ENCODE data around the gene CCDC171.

Gene CCDC171

GRCh38 chr9:15901572-15901971 lies 348.7 kb downstream of the CCDC171 start:
- no peak for DNase-seq

- DNase-seq, result no peak
Observed at GRCh38 chr9:15909297-15909696, 356.5 kb downstream of the CCDC171 start.

GRCh38 chr9:15915711-15916110 lies 362.9 kb downstream of the CCDC171 start:
- DNase-seq, result no peak

GRCh38 chr9:15927161-15927560 lies 374.3 kb downstream of the CCDC171 start:
- DNase-seq, result no peak

- no peak for DNase-seq
Observed at GRCh38 chr9:15935661-15936305, 382.9 kb downstream of the CCDC171 start.

- DNase-seq, result no peak
Observed at GRCh38 chr9:15936306-15936921, 383.6 kb downstream of the CCDC171 start.

- DNase-seq, result no peak
Observed at GRCh38 chr9:15942831-15943424, 390.1 kb downstream of the CCDC171 start.

- DNase-seq, result no peak
Observed at GRCh38 chr9:15944341-15944740, 391.5 kb downstream of the CCDC171 start.

- no peak for DNase-seq
Observed at GRCh38 chr9:15959663-15960062, 406.8 kb downstream of the CCDC171 start.

- no peak for DNase-seq
Observed at GRCh38 chr9:15961217-15961616, 408.4 kb downstream of the CCDC171 start.

GRCh38 chr9:15965246-15965745 lies 412.5 kb downstream of the CCDC171 start:
- DNase-seq, result no peak

GRCh38 chr9:15966471-15966870 lies 413.6 kb downstream of the CCDC171 start:
- DNase-seq, result no peak

- no peak for DNase-seq
Observed at GRCh38 chr9:15967068-15967467, 414.2 kb downstream of the CCDC171 start.

GRCh38 chr9:15972760-15973159 lies 419.9 kb downstream of the CCDC171 start:
- no peak for DNase-seq

GRCh38 chr9:15975101-15975778 lies 422.4 kb downstream of the CCDC171 start:
- no peak for DNase-seq

- no peak for DNase-seq
Observed at GRCh38 chr9:15977438-15977837, 424.6 kb downstream of the CCDC171 start.

- peak; percentile 68 for DNase-seq
Observed at GRCh38 chr9:15982182-15982581, 429.3 kb downstream of the CCDC171 start.

- DNase-seq, result peak; percentile 90
Observed at GRCh38 chr9:15999422-16000339, 446.8 kb downstream of the CCDC171 start.

GRCh38 chr9:16000811-16001210 lies 448.0 kb downstream of the CCDC171 start:
- DNase-seq, result no peak

GRCh38 chr9:16001856-16002255 lies 449.0 kb downstream of the CCDC171 start:
- no peak for DNase-seq

GRCh38 chr9:16002816-16003215 lies 450.0 kb downstream of the CCDC171 start:
- no peak for DNase-seq

- no peak for DNase-seq
Observed at GRCh38 chr9:16003785-16004184, 450.9 kb downstream of the CCDC171 start.

GRCh38 chr9:16004613-16005012 lies 451.8 kb downstream of the CCDC171 start:
- DNase-seq, result no peak
